Measurements from ENCODE around the gene UGCG. TPM values are rescaled to one million over a fixed set of nuclear protein-coding genes. Genes with fewer than 3 reads are reported as not detected.

Gene UGCG
- total and polyA plus RNA-seq, 8 donors, result 9.4 to 29.9 (median 13.7) TPM

DNA sequence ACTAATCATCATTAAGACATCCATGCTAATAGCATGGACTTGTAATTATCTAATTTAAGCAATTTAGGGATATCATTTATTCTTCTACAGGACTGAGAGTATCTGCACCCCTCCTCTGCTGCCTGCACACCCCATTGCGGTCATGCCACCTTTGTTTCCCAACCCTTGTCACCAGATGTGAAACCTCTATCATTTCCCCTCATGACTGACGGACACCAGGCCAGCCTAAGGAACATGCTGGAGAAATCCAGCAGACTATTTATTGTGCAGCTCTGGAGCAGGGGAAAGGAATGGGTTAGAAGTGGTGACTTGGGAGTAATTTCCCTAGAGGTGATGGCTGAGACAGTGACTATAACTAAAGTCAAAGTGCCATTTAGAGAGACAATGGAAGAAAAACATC lies 40.7 kb downstream of the UGCG start:
- Histone ChIP-seq H3K4me1 (peaks cover 0 to 25% (median 4%) of the 10 kb centered on the region in 3 donors), H3K9me3 (no peaks in the 10 kb centered on the region), H3K27ac (peak overlapping the region in 2 of 4 donors; percentile 46 to 59), H3K36me3 (peaks cover 0 to 15% (median 0%) of the 10 kb centered on the region in 3 donors), H3K27me3 (no peaks in the 10 kb centered on the region), H3K4me3 (no peak overlapping the region)
- TF ChIP-seq, protein P1, sequence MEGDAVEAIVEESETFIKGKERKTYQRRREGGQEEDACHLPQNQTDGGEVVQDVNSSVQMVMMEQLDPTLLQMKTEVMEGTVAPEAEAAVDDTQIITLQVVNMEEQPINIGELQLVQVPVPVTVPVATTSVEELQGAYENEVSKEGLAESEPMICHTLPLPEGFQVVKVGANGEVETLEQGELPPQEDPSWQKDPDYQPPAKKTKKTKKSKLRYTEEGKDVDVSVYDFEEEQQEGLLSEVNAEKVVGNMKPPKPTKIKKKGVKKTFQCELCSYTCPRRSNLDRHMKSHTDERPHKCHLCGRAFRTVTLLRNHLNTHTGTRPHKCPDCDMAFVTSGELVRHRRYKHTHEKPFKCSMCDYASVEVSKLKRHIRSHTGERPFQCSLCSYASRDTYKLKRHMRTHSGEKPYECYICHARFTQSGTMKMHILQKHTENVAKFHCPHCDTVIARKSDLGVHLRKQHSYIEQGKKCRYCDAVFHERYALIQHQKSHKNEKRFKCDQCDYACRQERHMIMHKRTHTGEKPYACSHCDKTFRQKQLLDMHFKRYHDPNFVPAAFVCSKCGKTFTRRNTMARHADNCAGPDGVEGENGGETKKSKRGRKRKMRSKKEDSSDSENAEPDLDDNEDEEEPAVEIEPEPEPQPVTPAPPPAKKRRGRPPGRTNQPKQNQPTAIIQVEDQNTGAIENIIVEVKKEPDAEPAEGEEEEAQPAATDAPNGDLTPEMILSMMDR (IDR thresholded peaks at IDR 0.05), result no peak
- intact Hi-C loops (cut with DNase I), result no loop called here
- no peak for FAIRE-seq
- WGBS, 2 donors, result 88 to 90% methylated on average over 2 of the region's 2 CpGs
- no peak for DNase-seq
- ATAC-seq, result peak in 1 of 4 donors; percentile 16

DNA sequence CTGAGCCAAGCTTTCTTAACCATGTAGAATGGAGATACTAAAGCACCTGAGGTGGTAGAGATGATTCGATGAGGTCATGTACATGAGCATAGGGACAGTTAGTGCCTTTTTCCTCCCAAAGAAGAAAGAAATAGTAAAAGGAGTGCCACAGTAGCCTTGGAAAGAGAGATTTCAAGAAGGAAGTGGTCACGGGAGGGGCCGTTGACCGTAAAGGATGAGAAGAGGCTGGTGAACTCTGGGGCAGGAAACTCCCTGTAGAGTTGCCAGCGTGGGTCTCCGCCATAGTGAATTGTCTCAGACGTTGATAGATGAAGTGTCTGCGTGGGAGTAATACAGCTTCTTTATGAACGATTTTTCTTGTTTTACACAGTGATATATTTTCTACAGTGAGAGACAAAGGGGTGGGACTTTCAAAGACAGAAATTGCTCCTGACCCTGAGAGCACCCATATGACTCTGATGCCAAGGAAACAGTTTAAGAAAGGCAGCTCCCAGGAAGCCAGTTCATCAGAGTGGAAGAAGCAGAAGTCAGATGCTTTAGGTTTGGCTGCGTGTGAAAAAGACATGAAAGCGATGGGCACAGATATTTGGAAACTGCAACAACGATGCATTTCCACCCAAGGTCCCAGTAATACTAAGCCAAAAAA lies 41.3 kb downstream of the UGCG start:
- H3K4me1 ChIP-seq, result peaks cover 0 to 25% (median 4%) of the 10 kb centered on the region in 3 donors
- WGBS, 2 donors, result 70 to 75% methylated on average over 12 of the region's 12 CpGs
- no peak overlapping the region for H3K4me3 ChIP-seq
- H3K27me3 ChIP-seq, result no peaks in the 10 kb centered on the region
- no peaks in the 10 kb centered on the region for H3K9me3 ChIP-seq
- intact Hi-C loops (cut with DNase I), result no loop called here
- FAIRE-seq (no peak), DNase-seq (peak in 1 of 6 donors; percentile 60), ATAC-seq (peak in 3 of 4 donors; percentile 49 to 74 (median 58))
- TF ChIP-seq, protein P1 (IDR thresholded peaks at IDR 0.05), result no peak
- peaks cover 0 to 9% (median 0%) of the 10 kb centered on the region in 3 donors for H3K36me3 ChIP-seq
- H3K27ac ChIP-seq, result peak overlapping the region in 2 of 4 donors; percentile 46 to 59

DNA sequence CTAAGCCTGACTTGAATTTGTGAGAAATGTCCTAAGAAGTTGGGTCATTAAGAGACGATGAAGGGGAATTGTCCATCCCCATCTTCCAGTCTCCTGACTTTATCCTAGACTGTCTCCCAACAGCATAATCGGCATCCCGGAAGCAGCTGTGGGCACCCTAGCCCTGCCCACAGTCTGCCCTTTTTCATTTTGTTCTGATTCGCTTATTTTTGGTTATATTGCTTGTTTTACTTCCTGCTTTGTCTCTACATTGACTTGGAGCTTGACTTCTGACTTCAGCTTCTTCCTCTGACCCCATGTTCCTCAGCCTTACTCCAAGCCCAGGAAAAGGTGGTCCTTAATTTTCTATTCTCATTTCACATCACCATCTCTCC lies 41.8 kb downstream of the UGCG start:
- WGBS, 2 donors, result 93 to 95% methylated on average over 4 of the region's 4 CpGs
- TF ChIP-seq, protein P1 (IDR thresholded peaks at IDR 0.05), result no peak
- no peaks in the 10 kb centered on the region for H3K27me3 ChIP-seq
- ATAC-seq, result peak in 2 of 4 donors; percentile 6 to 16
- no peak overlapping the region for H3K4me3 ChIP-seq
- no peaks in the 10 kb centered on the region for H3K9me3 ChIP-seq
- H3K36me3 ChIP-seq, result peaks cover 0 to 3% (median 0%) of the 10 kb centered on the region in 3 donors
- H3K4me1 ChIP-seq, result peaks cover 0 to 25% (median 4%) of the 10 kb centered on the region in 3 donors
- intact Hi-C loops (cut with DNase I), result no loop called here
- H3K27ac ChIP-seq, result peak overlapping the region in 2 of 4 donors; percentile 46 to 59
- FAIRE-seq, result no peak
- DNase-seq, result no peak

DNA sequence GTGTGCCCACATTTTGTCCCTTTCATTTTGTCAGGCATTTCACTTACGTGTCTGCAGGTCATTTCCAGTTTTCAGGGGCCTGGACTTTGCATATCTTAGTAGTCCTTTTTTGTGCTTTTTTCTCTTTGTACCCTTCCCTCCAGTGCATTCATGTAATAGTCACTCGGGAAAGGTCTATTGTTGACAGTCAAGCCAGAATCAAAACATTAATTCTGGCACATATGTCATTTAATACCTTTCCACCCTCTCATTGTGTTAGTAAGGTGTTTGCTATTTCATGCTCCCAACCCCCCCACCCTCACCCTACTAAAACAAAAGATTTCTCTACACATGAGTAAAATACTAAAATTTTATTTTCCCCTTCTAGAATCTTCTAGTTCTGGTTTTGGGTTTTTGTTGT lies 42.7 kb downstream of the UGCG start:
- ATAC-seq (no peak), DNase-seq (no peak), FAIRE-seq (no peak)
- Histone ChIP-seq H3K9me3 (no peaks in the 10 kb centered on the region), H3K27ac (no peak overlapping the region), H3K4me3 (no peak overlapping the region), H3K27me3 (no peaks in the 10 kb centered on the region), H3K4me1 (peaks cover 0 to 30% (median 4%) of the 10 kb centered on the region in 3 donors), H3K36me3 (no peaks in the 10 kb centered on the region)
- WGBS, 2 donors, result 74 to 80% methylated on average over 2 of the region's 2 CpGs
- TF ChIP-seq, protein P1 (IDR thresholded peaks at IDR 0.05), result no peak
- intact Hi-C loops (cut with DNase I), result no loop called here

DNA sequence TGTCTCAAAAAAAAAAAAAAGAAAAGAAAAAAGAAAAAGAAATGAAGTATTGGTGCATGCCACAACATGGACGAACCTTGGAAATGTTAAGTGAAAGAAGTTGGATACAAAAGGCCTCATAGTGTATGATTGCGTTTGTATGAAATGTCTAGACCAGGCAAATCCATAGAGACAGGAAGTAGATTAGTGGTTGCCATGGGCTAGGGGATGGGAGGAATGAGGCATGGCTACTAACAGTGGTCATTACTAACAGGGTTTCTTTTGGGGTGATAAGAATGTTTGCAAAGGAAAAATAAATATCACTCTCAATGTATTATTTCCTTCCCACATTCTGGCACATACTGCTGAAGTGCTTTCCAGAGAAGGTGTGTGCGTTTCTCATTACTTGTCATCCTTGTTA lies 44.1 kb downstream of the UGCG start:
- Histone ChIP-seq H3K27ac (peak overlapping the region in 1 of 4 donors; percentile 54), H3K4me3 (no peak overlapping the region), H3K4me1 (peaks cover 0 to 30% (median 4%) of the 10 kb centered on the region in 3 donors), H3K36me3 (no peaks in the 10 kb centered on the region), H3K27me3 (no peaks in the 10 kb centered on the region), H3K9me3 (no peaks in the 10 kb centered on the region)
- intact Hi-C loops (cut with DNase I), result no loop called here
- WGBS, 2 donors, result 38 to 41% methylated on average over 3 of the region's 3 CpGs
- DNase-seq (no peak), ATAC-seq (peak; percentile 40 to 79 (median 56)), FAIRE-seq (no peak)
- TF ChIP-seq, protein P1 (IDR thresholded peaks at IDR 0.05), result no peak
